Tongue (tissue), 2 donors: ENCODE data around the gene NUCB1. TPM values are rescaled to one million over a fixed set of nuclear protein-coding genes. Genes with fewer than 3 reads are reported as not detected.
A peak's percentile ranks its signal among the peaks of the same experiment; 100 is the strongest.
"Not testable (repeated sequence)": the region's sequence is repeated elsewhere in the genome, so short reads cannot be mapped to it uniquely, and the experiment has no call there.

Experiments
- DNase-seq: peaks from one replicate; pipeline ENCODE4 v3.0.0-alpha.2; 2015
- total RNA-seq: library from RNA; depleted of rRNA; stranded (reverse); fragments of >200 nt; gene quantifications from one replicate; pipeline ENCODE4 v1.2.3, GENCODE V29; 2014

NUCB1 gene
- total RNA-seq = 154 TPM

DNA sequence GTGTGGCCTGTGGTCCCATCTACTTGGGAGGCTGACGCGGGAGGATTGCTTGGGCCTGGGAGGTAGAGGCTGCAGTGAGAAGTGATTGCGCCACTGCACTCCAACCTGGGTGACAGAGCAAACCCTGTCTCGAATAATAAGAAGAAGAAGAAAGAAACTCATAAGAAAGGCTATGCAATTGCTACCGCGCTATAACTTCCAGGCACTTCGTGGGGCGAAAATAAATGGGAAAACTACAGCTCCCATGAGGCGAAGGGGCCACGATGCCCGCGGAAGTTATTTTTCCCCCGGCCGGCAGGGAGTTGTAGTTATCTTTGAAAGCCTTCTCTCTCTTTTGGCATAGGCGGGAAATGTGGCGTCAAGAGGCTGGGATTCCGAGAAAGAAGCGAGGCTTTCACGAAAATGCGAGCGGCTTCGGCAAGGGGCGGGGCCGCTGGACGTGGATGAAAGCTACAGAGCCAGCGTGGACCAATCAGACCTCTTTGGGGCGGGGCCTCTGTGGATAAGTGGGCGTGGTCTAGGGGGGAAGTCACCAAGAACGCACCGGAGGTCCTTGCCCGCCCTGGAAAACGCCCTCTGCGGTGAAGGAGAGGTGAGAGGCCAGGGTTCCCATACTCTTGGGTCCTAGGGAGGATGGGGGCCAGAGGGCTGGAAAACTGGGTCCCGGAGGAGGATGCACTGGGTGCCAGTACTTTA, at the start of gene NUCB1:
Gene NUCB1 (plus strand): TSS at position 532 of the 696 bp plus-strand sequence. CDS start 485 bp downstream, outside the sequence.
- DNase-seq = peak; percentile 100

DNA sequence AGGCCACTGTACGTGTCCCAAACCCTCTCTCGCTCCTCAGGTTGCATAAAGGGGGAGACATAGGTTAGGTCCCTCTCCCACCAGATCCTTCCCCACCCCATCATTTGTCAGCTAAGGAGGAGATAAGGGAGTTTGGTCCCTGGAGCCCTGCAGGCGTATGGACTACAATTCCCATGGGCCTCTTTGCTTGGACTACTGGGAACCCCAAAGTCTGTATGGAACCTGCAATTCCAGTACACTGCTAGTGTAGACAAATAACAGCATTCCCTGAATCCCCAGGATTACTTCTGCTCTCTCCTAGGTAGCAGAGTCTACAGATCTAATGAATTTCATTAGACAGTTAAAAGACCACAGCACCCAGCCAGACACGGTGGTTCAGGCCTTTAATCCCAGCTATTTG, 47.8 kb upstream of the NUCB1 start:
- no peak for DNase-seq

DNA sequence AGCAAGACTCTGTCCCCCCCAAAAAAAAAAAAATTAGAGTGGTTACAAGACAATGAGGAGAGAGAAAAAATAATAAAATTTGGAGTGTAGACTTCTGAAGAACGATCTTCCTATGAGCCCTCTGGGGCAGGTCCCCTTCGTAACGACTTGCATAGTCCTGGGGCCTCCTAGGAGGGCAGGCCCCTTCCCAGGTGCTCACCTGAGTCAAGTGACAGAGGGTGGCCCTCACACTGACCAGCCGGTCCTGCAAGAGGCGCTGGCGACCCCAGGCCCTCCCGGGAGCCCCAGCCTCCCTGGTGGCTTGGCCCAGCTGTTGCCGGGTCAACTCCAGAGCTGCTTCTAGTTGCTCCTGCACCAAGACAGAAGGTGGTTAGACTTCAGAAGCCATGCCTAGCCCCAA, 46.6 kb upstream of the NUCB1 start:
- no peak for DNase-seq

DNA sequence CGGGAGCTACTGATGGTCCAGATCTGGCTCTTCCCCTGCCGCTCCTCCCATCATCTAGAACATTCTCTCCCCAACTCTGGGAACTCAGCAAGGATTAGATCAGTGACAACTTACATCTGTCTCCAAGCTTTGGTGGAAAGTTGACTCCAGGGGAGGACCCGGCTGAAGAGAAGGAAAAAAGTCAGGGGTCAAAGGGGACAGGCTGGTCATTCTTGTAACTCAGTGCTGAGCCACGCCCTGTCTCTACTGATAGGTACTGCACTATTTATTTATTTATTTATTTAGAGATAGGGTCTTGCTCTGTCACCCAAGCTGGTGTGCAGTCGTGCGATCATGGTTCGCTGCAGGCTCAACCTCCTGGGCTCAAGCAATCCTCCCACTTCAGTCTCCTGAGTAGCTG, 46.0 kb upstream of the NUCB1 start:
- no peak for DNase-seq

DNA sequence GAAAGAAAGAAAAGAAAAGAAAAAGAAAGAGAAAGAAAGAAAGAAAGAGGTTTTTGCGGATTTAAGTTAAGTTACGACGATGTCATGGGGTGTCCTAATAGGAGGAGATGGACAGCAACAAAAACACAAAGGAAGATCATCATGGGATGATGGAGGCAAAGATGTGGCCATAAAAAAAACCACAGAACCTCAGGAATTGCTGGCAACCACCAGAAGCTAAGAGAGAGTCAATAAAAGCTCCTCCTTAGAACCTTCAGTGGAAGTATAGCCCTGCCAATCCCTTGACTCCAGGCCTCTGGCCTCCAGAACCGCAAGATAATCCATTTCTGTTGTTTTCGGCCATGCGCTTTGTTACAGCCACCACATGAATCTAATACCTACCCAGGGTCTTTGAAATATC, 43.2 kb upstream of the NUCB1 start:
- no peak for DNase-seq

DNA sequence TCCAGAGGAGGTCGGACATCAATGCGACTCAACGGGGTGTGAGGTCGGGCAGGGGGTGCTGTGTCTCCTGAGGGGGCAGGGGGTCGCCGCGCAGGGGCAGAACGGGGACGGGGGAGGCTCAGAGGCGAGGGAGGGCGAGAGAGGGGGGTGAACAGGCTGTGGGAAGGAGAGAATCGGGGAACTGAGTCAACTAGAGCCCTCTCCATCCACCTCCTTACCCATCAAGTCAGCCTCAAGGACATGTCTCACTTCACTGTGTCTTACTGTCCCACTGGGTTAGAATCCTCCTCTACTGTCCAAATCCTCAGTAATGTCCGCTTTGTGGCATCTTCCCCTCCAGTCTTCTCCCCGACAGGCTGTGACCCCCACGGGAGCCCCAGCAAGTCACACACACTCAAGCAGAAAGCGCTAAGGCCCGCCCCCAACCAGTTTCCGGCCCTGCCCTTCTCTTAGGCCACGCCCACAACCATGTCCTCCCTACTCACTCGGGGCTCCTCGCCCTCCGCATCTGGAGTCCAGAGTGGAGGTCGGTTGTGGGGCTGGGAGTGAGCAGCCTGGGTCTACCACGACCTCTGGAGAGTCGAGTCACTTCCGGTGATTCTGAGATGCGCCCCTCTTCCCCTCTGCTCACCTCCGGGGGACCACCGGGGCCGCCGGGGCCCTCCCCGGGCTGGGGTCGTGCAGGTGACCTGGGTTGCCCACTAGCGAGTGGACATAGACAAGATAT, 41.0 kb upstream of the NUCB1 start:
- no peak for DNase-seq

DNA sequence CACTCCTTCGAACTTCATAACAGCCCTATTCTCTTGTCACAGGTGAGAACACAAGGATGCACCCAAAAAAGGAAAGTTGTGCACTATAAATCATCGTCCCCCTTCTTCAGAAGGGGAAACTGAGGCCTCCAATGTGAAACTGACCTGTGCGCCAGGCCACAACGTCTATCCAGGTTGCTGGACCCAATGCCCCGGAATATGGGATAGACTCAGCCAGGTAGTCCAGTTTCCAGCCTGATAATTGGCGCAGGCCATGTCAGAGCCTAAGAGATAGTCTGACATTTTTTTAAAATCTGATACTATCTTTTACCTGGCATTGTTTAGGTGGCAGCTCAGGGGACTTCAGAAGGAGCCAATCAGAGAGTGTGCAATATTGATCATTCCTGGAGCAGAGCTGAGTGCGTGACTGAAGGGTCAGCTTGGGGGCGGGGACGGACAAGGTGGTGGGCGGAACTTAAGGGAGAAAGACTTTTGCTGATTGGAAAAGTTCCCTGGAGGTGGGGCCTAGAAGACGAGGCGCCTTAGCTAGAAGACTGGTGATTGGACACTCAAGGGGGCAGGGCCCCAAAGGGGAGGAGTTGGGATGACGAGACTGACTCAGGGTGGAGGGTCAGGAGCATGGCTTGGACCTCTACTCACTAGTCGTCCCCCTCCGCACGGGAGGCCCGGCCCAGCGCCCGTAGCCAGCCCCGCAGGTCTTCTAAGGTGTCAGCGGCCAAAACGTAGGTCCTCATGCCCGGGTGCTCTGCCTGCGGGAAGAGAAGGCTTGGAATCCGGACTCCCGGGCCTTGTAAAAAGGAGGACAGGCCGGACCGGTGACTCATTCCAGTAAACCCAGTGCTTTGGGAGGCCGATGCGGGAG, 40.2 kb upstream of the NUCB1 start:
- DNase-seq = no peak

DNA sequence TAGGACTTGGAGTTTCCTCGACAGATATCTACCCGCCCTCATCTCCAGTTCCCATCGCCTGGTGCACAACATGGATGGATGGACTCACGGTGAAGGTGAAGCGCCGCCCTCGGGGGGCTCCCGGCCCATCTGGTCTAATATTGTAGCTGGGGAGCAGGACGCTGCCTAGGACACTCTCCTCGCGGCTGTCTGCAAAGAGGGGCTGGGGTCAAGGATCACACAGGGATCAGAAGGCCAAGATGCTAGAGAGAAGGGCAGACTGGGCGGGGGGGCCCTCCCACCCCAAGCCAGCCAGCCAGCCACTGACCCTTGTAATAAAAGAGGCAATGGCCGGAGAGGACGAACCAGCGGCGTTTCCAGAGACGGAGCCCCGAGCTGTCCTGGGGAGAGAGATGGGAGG, 38.8 kb upstream of the NUCB1 start:
- no peak for DNase-seq

DNA sequence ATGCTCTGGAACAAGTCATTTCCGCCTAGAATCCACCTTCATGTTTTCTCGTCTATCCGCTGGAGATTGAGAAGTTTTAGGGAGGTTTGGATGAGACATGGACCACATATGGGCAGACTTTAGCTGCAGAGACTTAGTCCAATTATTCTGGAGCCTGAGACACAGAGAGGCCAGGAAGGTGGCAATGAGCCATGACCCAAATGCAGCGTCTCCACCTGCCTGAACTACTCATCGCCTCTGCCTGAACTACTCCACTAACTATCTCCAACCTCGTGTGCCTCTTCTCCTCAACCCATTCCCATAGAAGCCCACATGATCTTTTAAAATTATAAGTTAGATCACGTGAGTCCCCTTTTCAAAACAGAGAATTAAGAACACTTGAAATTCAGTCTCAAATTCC, 37.3 kb upstream of the NUCB1 start:
- no peak for DNase-seq

DNA sequence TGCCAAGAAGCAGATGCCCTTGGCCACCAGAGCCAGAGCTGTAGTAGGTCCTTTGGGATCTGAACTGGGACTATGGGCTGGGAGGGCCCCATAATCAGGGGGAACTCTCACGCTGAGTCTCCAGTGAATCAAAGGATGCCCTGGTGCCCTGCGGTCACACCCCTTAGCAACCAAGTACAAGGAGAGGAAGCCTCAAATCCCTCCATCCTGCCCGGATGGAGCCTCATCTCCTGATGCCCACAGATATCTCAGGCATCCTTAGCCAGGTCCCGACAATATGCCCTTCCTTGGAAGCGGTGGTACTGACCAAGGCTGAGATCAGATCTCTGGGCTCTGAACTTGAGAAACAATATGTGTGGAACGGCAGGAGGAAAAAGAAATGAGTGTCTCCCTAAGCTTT, 33.4 kb upstream of the NUCB1 start:
- DNase-seq = no peak

DNA sequence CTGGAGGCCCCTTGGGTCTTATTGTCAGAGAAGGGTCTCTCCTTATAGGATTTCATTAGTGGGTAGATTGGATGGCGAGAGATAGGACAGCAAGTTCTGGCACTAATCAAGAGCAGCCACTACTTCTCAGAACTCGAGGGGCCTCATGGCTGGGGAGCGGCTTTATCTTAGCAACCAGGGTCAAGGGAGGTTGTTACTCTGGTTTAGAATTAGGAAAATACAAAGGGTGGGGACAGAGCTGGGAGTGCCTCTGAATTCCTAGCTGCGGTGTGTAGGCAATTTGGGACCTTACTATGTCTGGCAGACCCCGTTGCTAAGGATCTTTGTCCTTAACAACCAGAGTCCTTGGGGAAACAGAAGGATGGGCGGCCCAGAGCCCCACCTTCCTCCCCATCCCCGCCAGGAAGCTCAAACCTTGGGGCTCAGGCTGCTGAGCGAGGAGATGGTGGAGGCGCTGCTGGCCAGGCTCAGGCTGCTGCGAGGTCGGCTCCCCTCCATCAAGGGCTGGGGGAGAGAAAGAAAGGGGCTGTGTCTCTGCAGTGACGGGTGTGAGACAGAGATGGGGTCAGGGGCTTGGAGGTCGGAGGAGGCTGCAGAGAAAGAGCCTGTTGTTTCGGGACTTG, 32.9 kb upstream of the NUCB1 start:
- DNase-seq = peak; percentile 66

DNA sequence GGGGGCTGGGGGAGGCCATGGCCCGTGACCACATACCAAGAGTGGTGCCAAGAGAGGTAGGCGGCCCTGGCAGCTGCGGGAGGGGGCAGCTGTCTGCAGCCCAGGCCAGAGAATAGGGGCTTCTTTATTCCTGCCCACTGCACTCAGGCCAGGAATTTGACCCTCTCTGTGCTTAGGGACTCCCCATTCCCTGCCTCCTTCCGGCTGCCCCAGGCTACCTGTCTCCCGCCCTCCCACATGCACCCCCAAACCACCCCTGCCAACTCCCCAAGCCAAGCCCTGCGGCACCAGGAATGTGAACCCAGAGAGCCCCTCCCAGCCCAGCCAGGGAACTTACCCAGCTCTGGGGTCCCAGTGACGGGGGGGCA, 32.4 kb upstream of the NUCB1 start:
- peak; percentile 53 for DNase-seq

DNA sequence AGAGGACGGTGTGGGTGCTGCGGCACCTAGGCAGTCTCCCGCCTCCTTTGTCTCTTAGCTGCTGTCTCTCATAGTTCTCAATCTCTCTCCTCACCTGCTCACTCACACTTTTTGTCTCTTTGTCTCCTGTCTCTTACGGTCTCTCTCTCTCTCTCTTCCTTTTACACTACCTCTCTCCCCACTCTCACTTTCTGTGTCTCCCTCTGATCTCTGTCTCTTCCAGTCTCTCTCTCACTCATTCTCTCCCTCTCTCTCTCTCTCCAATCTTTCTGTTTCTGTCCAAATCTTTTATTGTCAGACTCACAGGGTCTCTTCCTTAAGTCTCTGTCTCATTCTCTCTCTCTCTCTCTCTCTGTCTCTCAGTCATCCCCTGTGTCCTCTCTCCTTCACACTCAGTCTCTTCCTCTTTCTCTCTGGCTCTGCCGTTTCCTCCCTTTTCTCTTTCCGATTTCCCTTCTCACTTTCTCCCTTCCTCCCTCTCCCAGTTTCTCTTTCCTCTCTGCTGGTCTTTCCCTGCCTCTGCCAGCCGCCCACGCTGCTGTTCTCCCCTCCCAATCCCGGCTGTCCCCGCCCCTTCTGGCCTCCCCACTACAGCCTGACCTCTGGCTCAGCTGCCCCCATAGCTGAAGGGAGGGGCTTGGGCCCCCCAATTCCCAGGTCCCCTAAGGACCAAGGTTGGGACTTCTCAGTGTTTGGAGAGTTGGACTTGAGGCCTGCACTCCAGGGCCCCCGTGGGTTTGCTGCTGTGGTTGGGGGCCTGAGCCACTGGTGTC, 31.8 kb upstream of the NUCB1 start, which contains the start of gene PLEKHA4:
Gene PLEKHA4 (minus strand): TSS at position 504 of the 773 bp plus-strand sequence. CDS start 997 bp downstream, outside the sequence.
- peak; percentile 71 for DNase-seq

DNA sequence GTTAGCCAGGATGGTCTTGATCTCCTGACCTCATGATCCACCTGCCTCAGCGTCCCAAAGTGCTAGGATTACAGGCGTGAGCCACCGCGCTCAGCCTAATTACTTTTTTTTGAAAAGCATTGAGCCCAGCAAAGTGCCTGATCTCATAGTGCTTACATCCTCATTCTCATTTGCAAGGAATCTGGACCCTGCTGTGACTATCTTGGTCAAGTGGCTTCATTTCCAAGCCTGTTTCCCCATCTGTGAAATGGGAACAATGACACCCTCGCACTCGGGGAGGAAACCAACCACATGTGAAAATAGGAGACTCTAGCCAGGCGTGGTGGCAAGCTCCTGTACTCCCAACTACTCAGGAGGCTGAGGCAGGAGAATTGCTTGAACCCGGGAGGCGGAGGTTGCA, 30.1 kb upstream of the NUCB1 start:
- no peak for DNase-seq

DNA sequence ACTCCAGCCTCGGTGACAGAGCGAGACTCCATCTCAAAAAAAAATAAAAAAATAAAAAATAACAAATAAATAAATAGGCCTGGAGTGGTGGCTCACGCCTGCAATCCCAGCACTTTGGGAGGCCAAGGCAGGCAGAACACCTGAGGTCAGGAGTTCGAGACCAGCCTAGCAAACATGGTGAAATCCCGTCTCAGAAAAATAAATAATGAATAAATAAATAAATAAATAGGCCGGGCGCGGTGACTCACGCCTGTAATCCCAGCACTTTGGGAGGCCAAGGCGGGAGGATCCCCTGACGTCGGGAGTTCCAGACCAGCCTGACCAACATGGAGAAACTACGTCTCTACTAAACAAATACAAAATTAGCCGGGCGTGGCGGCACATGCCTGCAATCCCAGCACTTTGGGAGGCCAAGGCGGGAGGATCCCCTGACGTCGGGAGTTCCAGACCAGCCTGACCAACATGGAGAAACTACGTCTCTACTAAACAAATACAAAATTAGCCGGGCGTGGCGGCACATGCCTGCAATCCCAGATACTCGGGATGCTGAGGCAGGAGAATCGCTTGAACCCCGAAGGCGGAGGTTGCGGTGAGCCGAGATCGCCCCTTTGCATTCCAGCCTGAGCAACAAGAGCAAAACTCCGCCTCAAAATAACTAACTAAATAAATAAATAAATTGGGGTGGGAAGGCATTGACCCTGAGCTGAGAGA, 28.5 kb upstream of the NUCB1 start:
- DNase-seq = not testable (repeated sequence)

DNA sequence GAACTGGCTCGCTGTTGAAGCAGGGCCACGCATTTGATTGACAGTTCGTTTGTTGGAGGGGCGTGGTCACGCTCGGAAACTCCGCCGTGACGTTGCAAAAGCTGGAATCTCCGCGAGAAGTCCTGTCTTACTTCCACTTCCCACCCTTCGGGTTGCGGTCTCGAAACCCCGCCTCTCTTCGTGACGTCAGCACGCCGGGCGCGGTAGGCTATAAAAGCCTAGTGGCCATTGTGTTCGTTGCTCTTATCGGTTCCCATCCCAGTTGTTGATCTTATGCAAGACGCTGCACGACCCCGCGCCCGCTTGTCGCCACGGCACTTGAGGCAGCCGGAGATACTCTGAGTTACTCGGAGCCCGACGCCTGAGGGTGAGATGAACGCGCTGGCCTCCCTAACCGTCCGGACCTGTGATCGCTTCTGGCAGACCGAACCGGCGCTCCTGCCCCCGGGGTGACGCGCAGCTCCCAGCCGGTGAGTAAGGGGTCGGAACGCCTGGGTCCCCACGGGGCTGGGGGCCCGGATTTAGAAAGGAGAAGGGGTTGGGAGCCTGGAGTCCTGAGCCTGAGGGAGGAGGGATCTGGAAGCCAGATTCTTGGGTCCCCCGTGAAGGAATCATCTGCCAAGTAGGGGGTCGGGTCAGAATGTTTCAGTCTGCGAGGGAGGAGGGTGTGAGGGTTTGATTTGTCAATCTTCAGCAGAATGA, 27.8 kb upstream of the NUCB1 start, which contains the start of gene PPP1R15A:
Gene PPP1R15A (plus strand): TSS at position 240 of the 702 bp plus-strand sequence. CDS start 813 bp downstream, outside the sequence.
- peak; percentile 99 for DNase-seq

DNA sequence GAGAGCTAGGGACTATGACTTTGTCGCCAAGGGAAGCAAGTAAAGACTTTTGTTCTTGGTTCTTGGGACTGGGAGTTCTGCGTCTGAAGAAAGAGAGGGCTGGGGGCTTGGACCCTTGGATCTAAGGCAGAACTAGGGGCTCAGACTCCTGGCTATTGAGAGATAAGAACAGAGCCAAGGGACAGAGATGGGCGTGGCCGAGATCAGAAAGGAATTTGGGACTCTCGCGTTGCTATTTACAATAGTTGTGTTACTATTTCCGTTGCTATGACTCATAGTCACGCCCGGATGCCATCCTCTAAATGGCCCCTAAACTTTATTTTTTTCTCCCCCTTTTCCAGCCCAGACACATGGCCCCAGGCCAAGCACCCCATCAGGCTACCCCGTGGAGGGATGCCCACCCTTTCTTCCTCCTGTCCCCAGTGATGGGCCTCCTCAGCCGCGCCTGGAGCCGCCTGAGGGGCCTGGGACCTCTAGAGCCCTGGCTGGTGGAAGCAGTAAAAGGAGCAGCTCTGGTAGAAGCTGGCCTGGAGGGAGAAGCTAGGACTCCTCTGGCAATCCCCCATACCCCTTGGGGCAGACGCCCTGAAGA, 27.1 kb upstream of the NUCB1 start:
- peak; percentile 96 for DNase-seq

DNA sequence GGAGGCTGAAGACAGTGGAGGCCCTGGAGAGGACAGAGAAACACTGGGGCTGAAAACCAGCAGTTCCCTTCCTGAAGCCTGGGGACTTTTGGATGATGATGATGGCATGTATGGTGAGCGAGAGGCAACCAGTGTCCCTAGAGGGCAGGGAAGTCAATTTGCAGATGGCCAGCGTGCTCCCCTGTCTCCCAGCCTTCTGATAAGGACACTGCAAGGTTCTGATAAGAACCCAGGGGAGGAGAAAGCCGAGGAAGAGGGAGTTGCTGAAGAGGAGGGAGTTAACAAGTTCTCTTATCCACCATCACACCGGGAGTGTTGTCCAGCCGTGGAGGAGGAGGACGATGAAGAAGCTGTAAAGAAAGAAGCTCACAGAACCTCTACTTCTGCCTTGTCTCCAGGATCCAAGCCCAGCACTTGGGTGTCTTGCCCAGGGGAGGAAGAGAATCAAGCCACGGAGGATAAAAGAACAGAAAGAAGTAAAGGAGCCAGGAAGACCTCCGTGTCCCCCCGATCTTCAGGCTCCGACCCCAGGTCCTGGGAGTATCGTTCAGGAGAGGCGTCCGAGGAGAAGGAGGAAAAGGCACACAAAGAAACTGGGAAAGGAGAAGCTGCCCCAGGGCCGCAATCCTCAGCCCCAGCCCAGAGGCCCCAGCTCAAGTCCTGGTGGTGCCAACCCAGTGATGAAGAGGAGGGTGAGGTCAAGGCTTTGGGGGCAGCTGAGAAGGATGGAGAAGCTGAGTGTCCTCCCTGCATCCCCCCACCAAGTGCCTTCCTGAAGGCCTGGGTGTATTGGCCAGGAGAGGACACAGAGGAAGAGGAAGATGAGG, 26.4 kb upstream of the NUCB1 start:
- peak; percentile 38 for DNase-seq
